LNCAP (cell line): ENCODE measurements around the gene RAD18.

Source experiments
- CTCF ChIP-seq: fragments of 450-650 bp; IDR thresholded peaks from 2 replicates; pipeline ENCODE4 v1.5.1; 2017; ENCODE audit warnings: mild to moderate bottlenecking

RAD18 gene

DNA sequence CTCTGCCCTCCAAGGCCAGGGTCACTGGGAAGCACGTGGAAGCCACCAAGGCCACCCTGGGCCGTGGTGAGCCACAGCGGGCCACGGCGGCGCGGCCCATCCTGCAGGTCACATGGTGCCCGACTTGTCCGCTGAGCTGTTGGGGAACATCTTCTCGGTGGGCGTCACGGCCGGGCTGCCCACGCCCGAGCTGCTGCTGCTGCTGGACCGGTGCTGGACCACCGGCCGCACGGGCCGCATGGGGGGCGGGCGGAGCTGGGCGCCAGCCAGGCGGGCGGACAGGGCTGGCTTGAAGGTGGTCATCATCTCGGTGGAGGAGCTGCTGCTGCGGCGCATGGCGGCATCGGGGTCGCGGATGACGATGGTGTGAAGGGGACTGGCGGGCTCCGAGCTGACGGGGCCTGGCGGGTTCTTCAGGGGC, 22.1 kb upstream of the RAD18 start:
- TF ChIP-seq CTCF: no peak

DNA sequence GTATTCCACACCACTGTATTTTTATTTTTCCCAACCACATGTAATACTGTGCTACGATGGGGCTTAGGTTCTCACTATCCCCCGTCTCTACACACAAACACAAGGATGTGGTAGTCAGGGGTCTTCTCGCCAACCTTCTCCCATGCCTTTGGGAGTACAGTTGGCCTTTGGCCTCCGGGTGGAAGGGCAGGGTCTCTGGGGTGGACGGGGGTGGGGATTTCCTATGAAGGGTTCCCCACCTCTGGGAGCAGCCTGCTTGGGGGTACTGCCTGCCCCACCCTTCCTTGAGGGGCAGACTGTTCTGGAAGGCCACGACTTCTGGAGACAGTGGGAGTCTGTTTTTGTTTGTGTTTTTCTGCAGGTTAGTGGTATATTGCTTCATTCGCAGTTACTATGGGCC, 21.3 kb upstream of the RAD18 start:
- TF ChIP-seq CTCF: no peak

GRCh38 chr3:8984081-8984480, 20.8 kb upstream of the RAD18 start:
- no peak for TF ChIP-seq CTCF

GRCh38 chr3:8983591-8983990, 20.3 kb upstream of the RAD18 start:
- TF ChIP-seq CTCF: no peak

GRCh38 chr3:8983026-8983425, 19.8 kb upstream of the RAD18 start:
- no peak for TF ChIP-seq CTCF

- no peak for TF ChIP-seq CTCF
These were observed 19.2 kb upstream of the RAD18 start for GRCh38 chr3:8982509-8982908.

- TF ChIP-seq CTCF: no peak
These were observed 18.4 kb upstream of the RAD18 start for GRCh38 chr3:8981700-8982099.

- no peak for TF ChIP-seq CTCF
These were observed 18.0 kb upstream of the RAD18 start for GRCh38 chr3:8981296-8981695.
